Immature natural killer cell (primary cell): ENCODE results near the gene PPIL6. TPM values are rescaled to one million over a fixed set of nuclear protein-coding genes. Genes with fewer than 3 reads are reported as not detected.

ENCODE experiments used
- DNase-seq, 3 donors: peaks; one replicate each; pipeline ENCODE4 v3.0.0; 2022; ENCODE audit warnings: mixed read lengths in 1 of 3
- H3K27ac Mint-ChIP-seq, 6 donors: one replicate each; pipeline ENCODE4 v1.8.0; 2020; ENCODE audit warnings: mixed read lengths in 6 of 6, mild to moderate bottlenecking in 5 of 6, inconsistent platforms in 4 of 6, moderate library complexity in 3 of 6
- H3K27me3 Mint-ChIP-seq, 3 donors: one replicate each; pipeline ENCODE4 v1.8.0; 2020 to 2021; ENCODE audit warnings: low read depth in 3 of 3, mild to moderate bottlenecking in 3 of 3, mixed read lengths in 3 of 3, moderate library complexity in 3 of 3, inconsistent platforms in 1 of 3
- H3K36me3 Mint-ChIP-seq, 3 donors: one replicate each; pipeline ENCODE4 v1.8.0; 2020; ENCODE audit warnings: mixed read lengths in 3 of 3, inconsistent platforms in 2 of 3, mild to moderate bottlenecking in 2 of 3
- H3K4me1 Mint-ChIP-seq, 2 donors: one replicate each; pipeline ENCODE4 v1.8.0; 2020; ENCODE audit warnings: inconsistent platforms in 2 of 2, mild to moderate bottlenecking in 2 of 2, mixed read lengths in 2 of 2, moderate library complexity in 1 of 2
- H3K4me3 Mint-ChIP-seq, 5 donors: one replicate each; pipeline ENCODE4 v1.8.0; 2020; ENCODE audit warnings: mild to moderate bottlenecking in 5 of 5, mixed read lengths in 5 of 5, inconsistent platforms in 3 of 5, moderate library complexity in 3 of 5
- H3K9me3 Mint-ChIP-seq, 6 donors: one replicate each; pipeline ENCODE4 v1.8.0; 2020; ENCODE audit warnings: mild to moderate bottlenecking in 6 of 6, mixed read lengths in 6 of 6, inconsistent platforms in 4 of 6, moderate library complexity in 3 of 6
- polyA plus RNA-seq, 3 donors: library from polyadenylated mRNA; unstranded; fragments of 300-500 nt; fragmentation: Illumina TruSeq; gene quantifications; one replicate each; pipeline ENCODE4 v1.2.3, GENCODE V29; 2021

The PPIL6 gene
- polyA plus RNA-seq, 3 donors from 2014 or later: 0.15 to 1.0 (median 0.44) TPM

DNA sequence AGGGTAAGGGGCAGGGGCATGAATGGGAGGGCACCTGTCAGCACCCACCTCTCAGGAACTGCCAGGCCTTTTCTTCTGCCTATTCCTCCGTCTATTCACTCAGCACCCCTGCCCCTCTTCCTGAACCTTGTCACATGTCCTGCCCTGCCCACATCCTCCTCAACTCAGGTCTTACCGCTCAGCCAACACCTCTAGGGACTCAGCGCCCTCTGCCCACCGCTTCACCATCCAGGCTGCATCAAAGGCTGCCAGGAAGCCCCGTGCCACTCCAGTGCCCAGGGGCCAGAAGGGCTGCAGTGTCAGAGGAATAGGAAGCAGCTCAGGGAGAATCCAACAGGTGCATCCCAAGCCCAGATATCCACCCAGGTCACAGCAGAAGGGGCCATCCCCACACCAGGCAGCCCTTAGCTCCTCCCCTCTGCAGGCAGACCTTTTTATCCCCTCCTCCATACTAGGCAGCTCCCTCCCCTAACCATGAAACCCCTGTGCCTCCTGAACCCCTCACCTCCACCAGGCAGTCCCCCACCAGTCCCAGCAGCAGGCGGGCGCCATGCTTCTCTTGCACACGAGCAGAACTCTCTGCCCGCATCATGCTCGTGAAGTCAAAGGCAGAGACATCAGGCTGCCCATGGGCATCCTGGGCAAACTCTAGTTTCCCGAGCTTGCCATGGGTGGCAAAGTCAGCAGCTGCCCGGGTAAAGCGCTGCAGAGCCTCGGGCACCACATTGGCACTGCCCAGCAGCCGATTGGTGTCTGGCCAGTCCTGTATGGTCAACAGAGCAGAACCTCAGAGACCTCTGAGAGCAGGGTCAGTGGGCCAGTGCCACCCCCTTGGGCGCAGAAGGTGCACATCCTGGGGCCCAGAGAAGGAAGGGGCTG, 9.6 kb upstream of the PPIL6 start:
- Mint-ChIP-seq H3K4me1 (peaks cover 49 to 62% of the 10 kb centered on the region in 2 donors), H3K36me3 (peaks cover 7 to 19% (median 9%) of the 10 kb centered on the region in 3 donors), H3K9me3 (no peaks in the 10 kb centered on the region), H3K27ac (peak overlapping the region in 5 of 6 donors; percentile 48 to 87 (median 80)), H3K27me3 (peaks cover 8 to 13% (median 11%) of the 10 kb centered on the region in 3 donors), H3K4me3 (peak overlapping the region; percentile 27 to 60 (median 49))
- DNase-seq: peak; percentile 61 to 65 (median 63)

DNA sequence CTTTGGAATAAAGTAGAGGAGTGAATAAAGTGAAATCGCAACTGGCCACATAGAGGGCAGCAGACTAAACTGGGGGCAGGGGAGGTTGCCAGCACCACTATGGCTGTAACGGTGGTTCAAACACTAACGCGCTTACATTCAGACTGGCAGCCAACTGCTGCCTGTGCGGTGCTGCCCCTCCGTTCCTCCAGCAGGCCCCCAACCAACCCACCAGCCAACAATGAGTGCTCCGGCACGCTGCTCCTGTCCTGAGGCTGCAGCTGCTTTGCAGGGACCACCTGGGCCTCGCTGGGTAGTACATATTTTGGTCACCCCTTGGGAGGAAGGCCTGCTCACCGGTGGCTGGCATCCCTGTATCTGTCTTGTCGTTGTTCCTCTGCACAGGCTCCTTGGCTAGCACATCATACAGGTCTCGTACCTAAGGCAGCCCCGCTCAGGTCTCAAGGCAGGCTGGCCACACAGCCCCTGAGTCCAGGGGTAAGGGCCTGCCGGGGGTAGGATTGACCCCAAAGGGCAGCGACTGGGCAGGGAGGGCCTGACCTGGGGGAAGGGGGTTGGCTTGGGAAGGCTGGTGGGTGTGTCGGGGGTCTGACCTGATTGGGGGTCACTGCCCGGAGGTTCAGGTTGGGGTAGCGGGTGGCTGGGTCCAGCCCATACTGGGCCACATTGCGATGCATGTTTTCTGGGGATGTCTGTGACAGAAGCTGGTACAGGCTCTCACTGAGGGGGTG, 8.8 kb upstream of the PPIL6 start:
- peak overlapping the region in 4 of 6 donors; percentile 61 to 87 (median 81) for H3K27ac Mint-ChIP-seq
- H3K36me3 Mint-ChIP-seq: peaks cover 9 to 21% (median 10%) of the 10 kb centered on the region in 3 donors
- H3K9me3 Mint-ChIP-seq: no peaks in the 10 kb centered on the region
- H3K4me1 Mint-ChIP-seq: peaks cover 44 to 56% of the 10 kb centered on the region in 2 donors
- no peak for DNase-seq
- peak overlapping the region in 3 of 5 donors; percentile 9 to 49 (median 47) for H3K4me3 Mint-ChIP-seq
- peaks cover 3 to 7% (median 5%) of the 10 kb centered on the region in 3 donors for H3K27me3 Mint-ChIP-seq

DNA sequence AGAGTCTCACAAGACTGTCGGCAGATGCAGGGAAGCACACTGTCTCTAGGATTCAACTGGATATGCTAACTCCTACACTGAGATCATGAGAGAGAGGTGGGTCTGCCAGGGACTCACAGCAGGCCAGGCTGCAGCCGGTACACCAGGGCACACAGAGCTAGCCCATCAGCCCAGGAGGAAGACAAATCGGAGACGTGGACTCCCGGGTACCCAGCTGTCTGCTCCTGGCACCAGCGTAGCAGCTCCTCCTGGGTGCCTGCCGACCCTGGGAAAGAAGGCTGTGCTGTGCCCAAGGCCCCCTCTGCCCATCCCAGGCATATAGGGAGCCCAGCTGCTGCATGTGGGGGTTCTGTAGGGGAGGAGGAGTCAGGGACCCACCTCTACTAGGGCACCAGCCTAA, 8.2 kb upstream of the PPIL6 start:
- peak overlapping the region in 1 of 5 donors; percentile 1 for H3K4me3 Mint-ChIP-seq
- H3K4me1 Mint-ChIP-seq: peaks cover 38 to 50% of the 10 kb centered on the region in 2 donors
- H3K27me3 Mint-ChIP-seq: peaks cover 3 to 5% (median 3%) of the 10 kb centered on the region in 3 donors
- H3K27ac Mint-ChIP-seq: peak overlapping the region in 5 of 6 donors; percentile 72 to 88 (median 74)
- DNase-seq: no peak
- H3K9me3 Mint-ChIP-seq: no peaks in the 10 kb centered on the region
- H3K36me3 Mint-ChIP-seq: peaks cover 9 to 22% (median 10%) of the 10 kb centered on the region in 3 donors

DNA sequence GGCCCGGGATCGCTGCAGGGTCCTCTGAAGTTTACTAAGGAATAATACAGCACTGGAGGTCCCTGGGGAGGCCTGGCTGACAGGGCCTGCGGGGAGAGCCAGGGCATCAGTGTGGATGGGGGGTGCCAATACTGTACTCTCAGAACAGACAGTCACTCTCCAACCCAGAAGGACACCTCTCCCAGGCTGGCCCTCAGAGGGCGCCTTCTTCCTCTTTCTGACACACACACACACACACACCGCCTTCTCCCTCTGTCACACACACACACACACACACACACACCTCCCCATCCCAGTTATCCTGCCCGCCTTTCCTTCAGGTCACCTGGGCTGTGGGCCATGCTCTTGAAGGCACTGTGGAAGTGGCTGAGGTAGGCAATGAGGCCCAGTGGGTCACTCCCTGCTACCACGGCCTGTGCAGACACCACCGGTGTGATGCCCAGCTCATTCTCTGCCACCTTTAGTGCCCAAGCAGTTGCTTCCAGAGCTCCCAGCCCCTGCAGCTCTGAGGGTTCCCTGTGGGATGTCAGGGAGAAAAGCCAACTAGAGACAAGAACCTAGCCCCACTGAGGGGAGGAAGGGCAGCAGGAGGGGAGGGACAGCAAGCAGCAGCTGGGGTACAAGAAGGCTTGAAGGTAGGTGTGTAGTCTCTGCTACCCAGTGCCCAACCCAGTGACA, 7.6 kb upstream of the PPIL6 start:
- peaks cover 0 to 5% (median 3%) of the 10 kb centered on the region in 3 donors for H3K27me3 Mint-ChIP-seq
- no peaks in the 10 kb centered on the region for H3K9me3 Mint-ChIP-seq
- peaks cover 32 to 51% of the 10 kb centered on the region in 2 donors for H3K4me1 Mint-ChIP-seq
- DNase-seq: no peak
- H3K27ac Mint-ChIP-seq: peak overlapping the region in 5 of 6 donors; percentile 40 to 88 (median 74)
- peak overlapping the region in 1 of 5 donors; percentile 1 for H3K4me3 Mint-ChIP-seq
- peaks cover 9 to 22% (median 10%) of the 10 kb centered on the region in 3 donors for H3K36me3 Mint-ChIP-seq

DNA sequence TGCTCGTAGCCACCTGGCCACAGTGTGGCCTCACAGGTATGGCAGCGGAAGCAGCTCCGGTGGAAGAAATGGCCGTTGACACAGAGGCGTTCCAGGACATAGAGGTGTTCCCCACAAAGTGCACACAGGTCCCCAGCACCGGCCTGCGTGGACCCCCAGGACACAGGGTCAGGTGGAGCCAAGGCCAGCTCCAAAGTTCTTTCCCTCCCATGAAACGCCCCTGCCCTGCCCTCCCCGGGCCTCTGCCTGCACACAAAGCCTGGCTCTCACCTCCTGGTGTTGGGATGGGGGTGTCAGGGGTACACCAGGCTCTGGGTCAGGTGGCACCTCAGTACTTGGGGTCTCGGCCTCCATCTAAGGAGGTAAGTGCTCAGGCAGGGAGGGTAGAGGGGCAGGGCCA, 6.7 kb upstream of the PPIL6 start:
- Mint-ChIP-seq H3K36me3 (peaks cover 9 to 17% (median 10%) of the 10 kb centered on the region in 3 donors), H3K27ac (no peak overlapping the region), H3K4me1 (peaks cover 33 to 53% of the 10 kb centered on the region in 2 donors), H3K4me3 (no peak overlapping the region), H3K27me3 (peaks cover 0 to 5% (median 4%) of the 10 kb centered on the region in 3 donors), H3K9me3 (no peaks in the 10 kb centered on the region)
- DNase-seq: no peak

DNA sequence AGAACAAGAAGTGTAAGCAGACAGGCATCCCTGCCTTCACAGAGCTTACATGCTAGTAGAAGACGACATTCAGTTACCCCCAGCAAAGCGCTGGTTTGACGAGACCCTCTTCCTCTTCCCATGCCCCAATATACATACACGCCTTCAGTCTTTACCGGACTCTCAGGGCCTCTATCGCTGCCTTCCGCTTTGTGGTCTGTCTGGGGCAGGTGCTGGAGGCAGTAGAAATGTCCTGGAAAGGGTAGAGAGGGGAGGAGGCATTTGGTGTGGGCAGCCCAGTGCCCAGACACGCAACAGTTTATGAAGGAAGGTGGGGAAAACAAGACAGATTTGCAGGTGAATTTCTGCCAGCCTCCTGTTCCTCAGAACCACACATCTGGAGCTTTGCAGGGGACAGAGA, 6.1 kb upstream of the PPIL6 start:
- Mint-ChIP-seq H3K27me3 (peaks cover 0 to 10% (median 7%) of the 10 kb centered on the region in 3 donors), H3K4me3 (no peak overlapping the region), H3K4me1 (peaks cover 39 to 54% of the 10 kb centered on the region in 2 donors), H3K36me3 (peaks cover 9 to 17% (median 10%) of the 10 kb centered on the region in 3 donors), H3K9me3 (no peaks in the 10 kb centered on the region), H3K27ac (peak overlapping the region in 5 of 6 donors; percentile 15 to 80 (median 66))
- DNase-seq: no peak

DNA sequence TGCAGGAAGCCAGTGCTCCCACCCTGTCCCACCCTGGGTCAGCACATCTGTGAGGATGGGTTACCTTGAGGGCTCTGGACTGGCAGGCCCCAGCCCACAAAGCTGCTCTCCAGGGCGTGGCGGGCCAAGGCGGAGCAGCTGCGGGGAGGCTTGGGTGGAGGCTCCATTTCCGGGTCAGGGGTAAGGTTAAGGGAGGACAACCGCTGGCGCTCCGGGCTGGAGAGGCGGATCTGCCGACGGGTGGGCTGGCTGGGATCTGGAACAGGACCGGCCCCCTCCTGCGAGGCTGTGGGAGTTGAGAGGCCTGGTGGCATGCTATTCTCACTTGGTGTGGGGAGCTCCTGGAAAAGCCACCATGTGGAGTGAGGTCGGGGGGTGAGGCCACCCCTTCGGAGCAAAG, 5.6 kb upstream of the PPIL6 start:
- Mint-ChIP-seq H3K4me1 (peaks cover 44 to 59% of the 10 kb centered on the region in 2 donors), H3K27me3 (peaks cover 3 to 11% (median 10%) of the 10 kb centered on the region in 3 donors), H3K36me3 (peaks cover 9 to 17% (median 10%) of the 10 kb centered on the region in 3 donors), H3K4me3 (no peak overlapping the region), H3K27ac (peak overlapping the region in 3 of 6 donors; percentile 15 to 67 (median 25)), H3K9me3 (no peaks in the 10 kb centered on the region)
- DNase-seq: no peak

DNA sequence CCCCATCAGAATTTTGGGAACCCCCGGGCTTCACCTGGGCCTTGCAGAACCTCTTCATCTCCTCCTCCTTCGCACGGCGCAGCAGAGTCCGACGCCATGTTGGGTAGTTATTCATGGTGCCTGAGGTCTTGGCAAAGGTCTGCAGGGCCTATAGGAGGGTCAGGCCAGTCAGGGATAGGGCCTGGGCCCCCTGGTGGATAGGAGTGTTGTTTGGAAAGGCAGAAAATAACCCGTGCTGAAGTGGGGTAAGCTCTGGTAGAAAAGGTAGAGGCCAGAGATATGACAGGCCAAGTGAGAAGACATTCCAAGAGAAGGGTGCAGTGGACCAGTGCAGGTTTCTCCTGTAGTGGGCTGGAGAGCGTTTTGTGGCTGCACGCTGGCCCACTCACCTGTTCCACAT, 5.0 kb upstream of the PPIL6 start:
- H3K9me3 Mint-ChIP-seq: no peaks in the 10 kb centered on the region
- peak overlapping the region in 2 of 6 donors; percentile 4 to 27 for H3K27ac Mint-ChIP-seq
- peaks cover 5 to 13% (median 12%) of the 10 kb centered on the region in 3 donors for H3K27me3 Mint-ChIP-seq
- H3K4me1 Mint-ChIP-seq: peaks cover 39 to 55% of the 10 kb centered on the region in 2 donors
- no peak overlapping the region for H3K4me3 Mint-ChIP-seq
- peaks cover 5 to 12% (median 7%) of the 10 kb centered on the region in 3 donors for H3K36me3 Mint-ChIP-seq
- DNase-seq: no peak

DNA sequence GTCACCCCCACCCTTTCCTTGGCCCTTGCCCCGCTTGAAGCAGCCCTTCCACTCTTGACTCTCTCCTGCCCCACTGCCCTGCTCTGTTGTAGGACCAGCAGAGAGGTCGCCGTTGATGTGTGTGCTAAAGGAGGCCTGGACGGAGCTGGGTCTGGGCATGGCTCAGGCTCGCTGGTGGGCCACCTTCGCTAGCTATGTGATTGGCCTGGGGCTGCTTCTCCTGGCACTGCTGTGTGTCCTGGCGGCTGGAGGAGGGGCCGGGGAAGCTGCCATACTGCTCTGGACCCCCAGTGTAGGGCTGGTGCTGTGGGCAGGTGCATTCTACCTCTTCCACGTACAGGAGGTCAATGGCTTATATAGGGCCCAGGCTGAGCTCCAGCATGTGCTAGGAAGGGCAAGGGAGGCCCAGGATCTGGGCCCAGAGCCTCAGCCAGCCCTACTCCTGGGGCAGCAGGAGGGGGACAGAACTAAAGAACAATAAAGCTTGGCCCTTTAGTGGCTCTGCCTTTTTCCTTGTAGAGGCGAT, 3.1 kb upstream of the PPIL6 start:
- DNase-seq: no peak
- Mint-ChIP-seq H3K27me3 (peaks cover 5 to 16% (median 10%) of the 10 kb centered on the region in 3 donors), H3K4me1 (peaks cover 28 to 46% of the 10 kb centered on the region in 2 donors), H3K9me3 (no peaks in the 10 kb centered on the region), H3K27ac (peak overlapping the region in 4 of 6 donors; percentile 84 to 96 (median 88)), H3K4me3 (no peak overlapping the region), H3K36me3 (peaks cover 5 to 12% (median 7%) of the 10 kb centered on the region in 3 donors)

DNA sequence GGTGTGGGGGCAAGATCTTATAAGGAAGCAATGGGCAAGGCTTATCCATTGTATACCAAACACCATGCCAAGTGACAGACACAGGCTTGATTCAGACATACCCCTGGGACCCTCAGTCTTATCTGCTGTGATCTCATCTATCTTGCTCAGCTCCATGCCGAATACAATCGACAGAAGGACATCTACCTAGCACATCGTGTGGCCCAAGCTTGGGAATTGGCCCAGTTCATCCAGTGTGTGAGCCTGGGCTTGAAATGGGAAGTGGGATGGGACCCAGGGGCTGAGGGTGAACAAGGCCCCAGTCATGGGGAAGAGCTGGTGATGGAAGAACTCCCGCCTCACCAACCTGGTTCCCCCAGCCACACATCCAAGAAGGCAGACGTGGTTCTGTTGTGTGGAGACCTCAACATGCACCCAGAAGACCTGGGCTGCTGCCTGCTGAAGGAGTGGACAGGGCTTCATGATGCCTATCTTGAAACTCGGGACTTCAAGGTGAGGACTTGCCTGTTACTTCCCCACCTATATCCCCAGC, 2.0 kb upstream of the PPIL6 start:
- Mint-ChIP-seq H3K36me3 (peaks cover 5 to 12% (median 7%) of the 10 kb centered on the region in 3 donors), H3K4me3 (peak overlapping the region; percentile 88 to 93 (median 91))

DNA sequence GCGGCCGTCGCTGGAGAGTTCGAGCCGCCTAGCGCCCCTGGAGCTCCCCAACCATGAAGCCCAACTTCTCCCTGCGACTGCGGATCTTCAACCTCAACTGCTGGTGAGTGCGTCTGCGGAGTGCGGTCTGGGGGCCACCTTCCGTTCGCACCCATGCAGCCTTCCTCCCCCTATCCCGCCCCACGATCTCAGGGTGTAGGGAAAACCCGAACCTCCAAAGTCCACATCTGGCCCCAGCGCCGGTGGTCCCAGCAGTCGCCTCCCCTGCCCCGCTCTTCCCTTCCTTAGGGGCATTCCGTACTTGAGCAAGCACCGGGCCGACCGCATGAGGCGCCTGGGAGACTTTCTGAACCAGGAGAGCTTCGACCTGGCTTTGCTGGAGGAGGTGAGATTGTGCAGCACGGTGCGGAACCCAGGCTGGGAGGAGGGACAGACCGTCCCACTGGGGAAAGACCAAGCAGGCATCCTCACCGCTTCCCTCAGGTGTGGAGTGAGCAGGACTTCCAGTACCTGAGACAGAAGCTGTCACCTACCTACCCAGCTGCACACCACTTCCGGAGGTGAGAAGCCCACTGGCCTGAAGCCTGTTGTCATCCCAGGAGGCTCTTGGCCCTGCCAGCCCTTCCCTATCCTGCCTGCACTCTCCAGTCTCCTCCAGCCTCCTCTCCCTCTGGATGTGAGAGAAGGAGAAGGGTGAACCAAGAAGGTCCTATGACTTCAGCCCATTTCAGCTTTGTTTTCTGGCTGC, 815 bp upstream of the PPIL6 start:
- peaks cover 21 to 34% of the 10 kb centered on the region in 2 donors for H3K4me1 Mint-ChIP-seq
- H3K27ac Mint-ChIP-seq: peak overlapping the region; percentile 84 to 96 (median 92)
- peak; percentile 63 to 69 (median 67) for DNase-seq
- H3K27me3 Mint-ChIP-seq: peaks cover 5 to 11% (median 10%) of the 10 kb centered on the region in 3 donors
- no peaks in the 10 kb centered on the region for H3K9me3 Mint-ChIP-seq
- H3K4me3 Mint-ChIP-seq: peak overlapping the region; percentile 88 to 93 (median 91)
- peaks cover 3 to 7% (median 5%) of the 10 kb centered on the region in 3 donors for H3K36me3 Mint-ChIP-seq

More for the DNA sequence above, 2.0 kb upstream of the PPIL6 start:
- Mint-ChIP-seq H3K4me1 (peaks cover 23 to 40% of the 10 kb centered on the region in 2 donors), H3K27me3 (peaks cover 5 to 13% (median 10%) of the 10 kb centered on the region in 3 donors), H3K27ac (peak overlapping the region; percentile 84 to 96 (median 92)), H3K9me3 (no peaks in the 10 kb centered on the region)
- DNase-seq: no peak

DNA sequence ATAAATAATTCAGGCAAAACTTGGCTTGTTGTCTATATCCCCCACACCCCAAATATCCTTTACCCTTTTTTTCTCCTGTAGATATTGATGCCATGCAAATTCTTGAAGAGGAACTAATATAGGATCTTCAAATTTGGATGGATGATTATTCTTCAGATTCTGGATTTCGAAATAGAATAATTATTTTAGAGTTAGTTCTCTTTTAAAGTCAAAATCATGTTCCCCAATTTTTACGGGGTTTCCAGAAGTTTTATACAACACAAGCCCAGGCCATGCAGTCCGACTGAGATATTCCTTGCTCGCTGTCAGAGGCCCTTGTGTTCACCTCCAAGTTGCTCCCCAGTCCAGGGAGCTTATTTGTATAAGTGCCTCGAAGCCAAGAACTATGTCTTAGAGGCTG, 4.4 kb downstream of the PPIL6 start:
- Mint-ChIP-seq H3K9me3 (no peaks in the 10 kb centered on the region), H3K36me3 (no peaks in the 10 kb centered on the region), H3K27me3 (peaks cover 1 to 9% (median 2%) of the 10 kb centered on the region in 3 donors), H3K27ac (no peak overlapping the region), H3K4me3 (no peak overlapping the region), H3K4me1 (peaks cover 4 to 7% of the 10 kb centered on the region in 2 donors)
- DNase-seq: no peak
